Measurements from ENCODE around the gene OR52A1. TPM values are rescaled to one million over a fixed set of nuclear protein-coding genes. Genes with fewer than 3 reads are reported as not detected.
"Not testable (repeated sequence)": the region's sequence is repeated elsewhere in the genome, so short reads cannot be mapped to it uniquely, and the experiment has no call there.

Gene OR52A1
- total and polyA plus RNA-seq, 3 experiments from 2014 or later, result not detected

- H3K9me3 ChIP-seq (ENCODE audit: low read length), result no peaks in the 10 kb centered on the region
- CTCF ChIA-PET, result no interaction called here
- POLR2A ChIA-PET, result no interaction called here
- no peaks in the 10 kb centered on the region for H3K27me3 ChIP-seq (ENCODE audit: insufficient read depth, low read length, poor library complexity, severe bottlenecking)
- Mint-ChIP-seq H3K9me3 (peaks cover 0 to 4% (median 0%) of the 10 kb centered on the region in 5 donors), H3K27me3 (peaks cover 0 to 3% of the 10 kb centered on the region in 2 donors), H3K4me3 (no peak overlapping the region), H3K4me1 (no peaks in the 10 kb centered on the region), H3K27ac (no peak overlapping the region), H3K36me3 (no peaks in the 10 kb centered on the region)
- H3K27ac ChIP-seq (ENCODE audit: low read depth, low read length), result no peak overlapping the region
- no peaks in the 10 kb centered on the region for H3K4me1 ChIP-seq (ENCODE audit: insufficient read depth, low read length)
- no peaks in the 10 kb centered on the region for H3K36me3 ChIP-seq (ENCODE audit: insufficient read depth, low read length)
- no peak for DNase-seq
- no peak overlapping the region for H3K4me3 ChIP-seq (ENCODE audit: low read length)
These were observed 23.7 kb upstream of the OR52A1 start for GRCh38 chr11:5178046-5178837.

DNA sequence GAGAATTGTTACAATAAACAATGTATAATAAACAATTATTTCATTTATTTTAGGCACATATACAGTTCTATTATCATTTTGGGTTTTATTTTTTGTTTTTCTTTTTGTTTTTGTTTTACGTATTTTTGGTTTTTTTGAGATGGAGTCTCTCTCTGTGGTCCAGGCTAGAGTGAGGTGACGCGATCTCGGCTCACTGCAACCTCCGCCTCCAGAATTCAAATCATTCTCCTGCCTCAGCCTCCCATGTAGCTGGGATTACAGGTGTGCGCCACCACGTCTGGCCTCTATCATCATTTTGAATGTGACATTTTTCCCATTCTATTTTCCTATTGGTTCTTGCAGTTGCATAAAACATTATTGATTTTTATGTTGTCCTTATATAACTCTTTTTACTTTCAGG, 20.4 kb upstream of the OR52A1 start:
- Mint-ChIP-seq H3K4me1 (no peaks in the 10 kb centered on the region), H3K4me3 (no peak overlapping the region), H3K27ac (no peak overlapping the region), H3K9me3 (peaks cover 0 to 4% (median 0%) of the 10 kb centered on the region in 5 donors), H3K36me3 (no peaks in the 10 kb centered on the region), H3K27me3 (peaks cover 0 to 3% of the 10 kb centered on the region in 2 donors)
- H3K9me3 ChIP-seq (ENCODE audit: low read length), result no peaks in the 10 kb centered on the region
- no peaks in the 10 kb centered on the region for H3K36me3 ChIP-seq (ENCODE audit: insufficient read depth, low read length)
- POLR2A ChIA-PET, result no interaction called here
- no peaks in the 10 kb centered on the region for H3K4me1 ChIP-seq (ENCODE audit: insufficient read depth, low read length)
- CTCF ChIA-PET, result no interaction called here
- DNase-seq, result no peak
- no peak overlapping the region for H3K4me3 ChIP-seq (ENCODE audit: low read length)
- no peak overlapping the region for H3K27ac ChIP-seq (ENCODE audit: low read depth, low read length)
- H3K27me3 ChIP-seq (ENCODE audit: insufficient read depth, low read length, poor library complexity, severe bottlenecking), result no peaks in the 10 kb centered on the region

DNA sequence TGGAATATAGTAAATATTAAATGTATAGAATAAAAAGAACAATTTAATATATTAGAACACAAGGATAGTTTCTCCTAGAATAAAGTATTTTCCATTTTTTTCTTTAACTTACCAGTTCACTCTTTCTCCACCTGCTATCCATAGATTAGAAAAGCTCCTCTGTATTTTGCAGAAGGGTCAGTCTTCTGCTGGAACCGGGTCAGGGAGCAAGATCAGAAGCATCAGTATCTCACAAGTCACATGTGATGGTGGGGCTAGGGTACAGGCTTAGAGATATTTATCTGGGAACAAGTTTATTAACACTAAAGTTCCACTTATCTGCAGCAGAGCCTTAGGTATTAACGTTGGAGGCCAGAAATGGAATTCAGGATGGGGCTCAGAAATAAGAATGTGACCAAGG, 17.3 kb upstream of the OR52A1 start:
- DNase-seq, result no peak
- POLR2A ChIA-PET, result no interaction called here
- no peaks in the 10 kb centered on the region for H3K9me3 Mint-ChIP-seq
- no peak overlapping the region for H3K27ac Mint-ChIP-seq
- no peaks in the 10 kb centered on the region for H3K27me3 ChIP-seq (ENCODE audit: insufficient read depth, low read length, poor library complexity, severe bottlenecking)
- no peaks in the 10 kb centered on the region for H3K36me3 Mint-ChIP-seq
- no peaks in the 10 kb centered on the region for H3K4me1 Mint-ChIP-seq
- CTCF ChIA-PET, result no interaction called here
- no peak overlapping the region for H3K4me3 Mint-ChIP-seq
- H3K4me3 ChIP-seq (ENCODE audit: low read length), result no peak overlapping the region
- H3K36me3 ChIP-seq (ENCODE audit: insufficient read depth, low read length), result no peaks in the 10 kb centered on the region
- no peaks in the 10 kb centered on the region for H3K9me3 ChIP-seq (ENCODE audit: low read length)
- H3K4me1 ChIP-seq (ENCODE audit: insufficient read depth, low read length), result no peaks in the 10 kb centered on the region
- no peaks in the 10 kb centered on the region for H3K27me3 Mint-ChIP-seq
- H3K27ac ChIP-seq (ENCODE audit: low read depth, low read length), result no peak overlapping the region

DNA sequence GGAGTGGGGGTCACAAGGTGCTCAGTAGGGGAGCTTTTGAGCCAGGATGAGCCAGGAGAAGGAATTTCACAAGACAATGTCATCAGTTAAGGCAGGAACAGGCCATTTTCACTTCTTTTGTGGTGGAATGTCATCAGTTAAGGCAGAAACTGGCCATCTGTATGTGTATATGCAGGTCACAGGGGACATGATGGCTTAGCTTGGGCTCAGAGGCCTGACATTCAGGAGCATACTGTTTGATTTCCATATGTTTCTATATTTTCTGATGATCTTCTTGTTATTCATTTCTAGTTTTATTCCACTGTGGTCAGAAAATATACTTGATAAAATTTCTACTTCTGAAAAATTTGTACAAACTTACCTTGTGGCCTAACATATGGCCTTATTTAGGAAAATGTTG, 11.3 kb upstream of the OR52A1 start:
- H3K9me3 Mint-ChIP-seq, result not testable (repeated sequence)

DNA sequence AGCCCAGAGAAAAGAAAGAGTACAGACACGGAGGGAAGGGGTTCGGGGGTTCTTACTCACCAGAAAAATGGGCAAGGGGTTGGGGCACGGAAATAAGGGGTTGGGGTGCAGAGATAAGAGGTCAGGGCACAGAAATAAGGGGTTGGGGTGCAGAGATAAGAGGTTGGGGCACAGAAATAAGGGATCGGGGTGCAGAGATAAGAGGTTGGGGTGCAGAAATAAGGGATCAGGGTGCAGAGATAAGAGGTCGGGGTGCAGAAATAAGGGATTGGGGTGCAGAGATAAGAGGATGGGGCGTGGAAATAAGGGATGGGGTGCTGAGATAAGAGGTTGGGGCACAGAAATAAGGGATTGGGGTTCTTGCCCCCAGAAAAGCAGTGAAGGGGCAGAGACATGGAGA, 10.2 kb upstream of the OR52A1 start:
- H3K4me3 ChIP-seq (ENCODE audit: low read length); H3K27ac Mint-ChIP-seq; H3K36me3 ChIP-seq (ENCODE audit: insufficient read depth, low read length); H3K4me1 Mint-ChIP-seq; DNase-seq; H3K27me3 ChIP-seq (ENCODE audit: insufficient read depth, low read length, poor library complexity, severe bottlenecking); H3K27ac ChIP-seq (ENCODE audit: low read depth, low read length); H3K27me3 Mint-ChIP-seq; H3K4me3 Mint-ChIP-seq; CTCF ChIA-PET; H3K36me3 Mint-ChIP-seq; H3K9me3 Mint-ChIP-seq; POLR2A ChIA-PET; H3K9me3 ChIP-seq (ENCODE audit: low read length); H3K4me1 ChIP-seq (ENCODE audit: insufficient read depth, low read length): not testable (repeated sequence)

More for the DNA sequence above, 11.3 kb upstream of the OR52A1 start:
- H3K4me1 Mint-ChIP-seq; H3K27ac ChIP-seq (ENCODE audit: low read depth, low read length); H3K9me3 ChIP-seq (ENCODE audit: low read length); H3K4me3 Mint-ChIP-seq; H3K4me1 ChIP-seq (ENCODE audit: insufficient read depth, low read length); POLR2A ChIA-PET; H3K27ac Mint-ChIP-seq; H3K27me3 ChIP-seq (ENCODE audit: insufficient read depth, low read length, poor library complexity, severe bottlenecking); H3K36me3 Mint-ChIP-seq; DNase-seq; CTCF ChIA-PET; H3K27me3 Mint-ChIP-seq; H3K36me3 ChIP-seq (ENCODE audit: insufficient read depth, low read length); H3K4me3 ChIP-seq (ENCODE audit: low read length): not testable (repeated sequence)

DNA sequence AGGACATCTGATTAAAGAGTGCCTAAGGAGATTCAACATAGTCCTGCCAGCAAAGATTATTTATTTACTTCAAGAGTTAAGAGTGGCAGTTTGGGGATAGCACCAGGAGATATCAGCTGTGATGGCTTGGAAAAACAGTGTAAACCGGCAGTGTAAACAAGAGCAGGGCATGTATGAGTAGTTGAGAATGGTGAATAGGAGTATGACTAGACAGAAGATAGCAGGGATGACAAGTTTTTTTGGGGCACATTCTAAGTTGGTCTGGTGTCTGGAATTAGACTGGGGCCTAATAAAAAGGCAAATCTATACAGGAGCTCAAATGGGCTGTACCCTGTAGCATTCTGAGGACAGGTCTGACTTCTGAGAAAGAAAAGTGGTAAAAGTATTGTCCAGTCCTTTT, 6.5 kb upstream of the OR52A1 start:
- H3K9me3 Mint-ChIP-seq, result peaks cover 0 to 14% (median 0%) of the 10 kb centered on the region in 5 donors
- POLR2A ChIA-PET, result not testable (repeated sequence)

DNA sequence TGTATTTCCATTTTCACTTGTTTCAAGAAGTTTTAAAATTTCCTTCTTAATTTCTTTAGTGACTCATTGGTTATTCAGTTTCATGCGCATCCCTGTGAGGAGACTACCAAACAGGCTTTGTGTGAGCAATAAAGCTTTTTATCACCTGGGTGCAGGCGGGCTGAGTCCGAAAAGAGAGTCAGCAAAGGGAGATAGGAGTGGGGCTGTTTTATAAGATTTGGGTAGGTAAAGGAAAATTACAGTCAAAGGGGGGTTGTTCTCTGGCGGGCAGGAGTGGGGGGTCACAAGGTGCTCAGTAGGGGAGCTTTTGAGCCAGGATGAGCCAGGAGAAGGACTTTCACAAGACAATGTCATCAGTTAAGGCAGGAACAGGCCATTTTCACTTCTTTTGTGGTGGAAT, 5.7 kb upstream of the OR52A1 start:
- H3K36me3 ChIP-seq (ENCODE audit: insufficient read depth, low read length); H3K4me3 ChIP-seq (ENCODE audit: low read length); H3K9me3 ChIP-seq (ENCODE audit: low read length); H3K36me3 Mint-ChIP-seq; CTCF ChIA-PET; H3K4me1 Mint-ChIP-seq; H3K27me3 Mint-ChIP-seq; H3K27me3 ChIP-seq (ENCODE audit: insufficient read depth, low read length, poor library complexity, severe bottlenecking); H3K27ac Mint-ChIP-seq; H3K4me1 ChIP-seq (ENCODE audit: insufficient read depth, low read length); DNase-seq; H3K27ac ChIP-seq (ENCODE audit: low read depth, low read length); POLR2A ChIA-PET; H3K4me3 Mint-ChIP-seq: not testable (repeated sequence)
- peaks cover 0 to 14% (median 0%) of the 10 kb centered on the region in 5 donors for H3K9me3 Mint-ChIP-seq

More for the DNA sequence above, 6.5 kb upstream of the OR52A1 start:
- CTCF ChIA-PET; H3K36me3 Mint-ChIP-seq; H3K36me3 ChIP-seq (ENCODE audit: insufficient read depth, low read length); H3K27ac ChIP-seq (ENCODE audit: low read depth, low read length); H3K9me3 ChIP-seq (ENCODE audit: low read length); H3K27me3 Mint-ChIP-seq; H3K4me1 Mint-ChIP-seq; H3K27ac Mint-ChIP-seq; H3K4me1 ChIP-seq (ENCODE audit: insufficient read depth, low read length); H3K4me3 ChIP-seq (ENCODE audit: low read length); DNase-seq; H3K4me3 Mint-ChIP-seq; H3K27me3 ChIP-seq (ENCODE audit: insufficient read depth, low read length, poor library complexity, severe bottlenecking): not testable (repeated sequence)

DNA sequence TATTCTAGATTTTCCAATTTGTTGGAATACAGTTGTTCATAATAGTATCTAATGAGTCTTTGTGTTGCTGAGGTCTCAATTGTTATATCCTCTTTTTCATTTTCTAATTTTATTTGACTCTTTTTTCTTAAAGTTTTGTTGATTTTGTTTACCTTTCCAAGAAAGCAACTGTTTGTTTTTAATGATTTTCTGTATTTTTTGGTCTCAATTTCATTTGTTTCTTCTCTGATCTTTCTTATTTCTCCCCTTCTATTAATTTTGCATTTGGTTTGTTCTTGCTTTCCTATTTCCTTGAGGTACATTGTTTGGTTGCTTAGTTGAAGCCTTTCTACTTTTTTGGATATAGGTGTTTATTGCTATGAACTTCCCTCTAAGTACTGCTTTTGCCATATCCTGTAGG, 5.2 kb upstream of the OR52A1 start:
- Histone ChIP-seq H3K4me1 (ENCODE audit: insufficient read depth, low read length) (no peaks in the 10 kb centered on the region), H3K9me3 (ENCODE audit: low read length) (no peaks in the 10 kb centered on the region), H3K27ac (ENCODE audit: low read depth, low read length) (no peak overlapping the region), H3K4me3 (ENCODE audit: low read length) (no peak overlapping the region), H3K27me3 (ENCODE audit: insufficient read depth, low read length, poor library complexity, severe bottlenecking) (no peaks in the 10 kb centered on the region), H3K36me3 (ENCODE audit: insufficient read depth, low read length) (no peaks in the 10 kb centered on the region)
- Mint-ChIP-seq H3K4me3 (no peak overlapping the region), H3K27me3 (peaks cover 0 to 7% of the 10 kb centered on the region in 2 donors), H3K4me1 (no peaks in the 10 kb centered on the region), H3K27ac (no peak overlapping the region), H3K36me3 (no peaks in the 10 kb centered on the region), H3K9me3 (peaks cover 0 to 14% (median 0%) of the 10 kb centered on the region in 5 donors)
- DNase-seq, result no peak
- CTCF ChIA-PET, result no interaction called here
- POLR2A ChIA-PET, result no interaction called here
